EH (cell line): ENCODE measurements around the gene KCNH3.
A peak's percentile ranks its signal among the peaks of the same experiment; 100 is the strongest.
"Not testable (repeated sequence)": the region's sequence is repeated elsewhere in the genome, so short reads cannot be mapped to it uniquely, and the experiment has no call there.

Source experiments
- DNase-seq: peaks from one replicate; pipeline ENCODE4 v3.0.0-alpha.2; 2015; ENCODE audit warnings: low read depth

Gene KCNH3

GRCh38 chr12:49525942-49526341 lies 12.9 kb upstream of the KCNH3 start:
- DNase-seq = no peak

GRCh38 chr12:49527361-49528130 lies 11.3 kb upstream of the KCNH3 start:
- DNase-seq = no peak

GRCh38 chr12:49529414-49529813 lies 9.4 kb upstream of the KCNH3 start:
- DNase-seq = no peak

- DNase-seq = no peak
Measured at GRCh38 chr12:49531745-49532144, 7.1 kb upstream of the KCNH3 start.

- no peak for DNase-seq
Measured at GRCh38 chr12:49533331-49533730, 5.5 kb upstream of the KCNH3 start.

- DNase-seq = not testable (repeated sequence)
Measured at GRCh38 chr12:49534122-49534521, 4.7 kb upstream of the KCNH3 start.

GRCh38 chr12:49534731-49535278 lies 4.0 kb upstream of the KCNH3 start:
- no peak for DNase-seq

- peak; percentile 38 for DNase-seq
Measured at GRCh38 chr12:49535921-49536525, 2.8 kb upstream of the KCNH3 start.

- DNase-seq = no peak
Measured at GRCh38 chr12:49536526-49537071, 2.2 kb upstream of the KCNH3 start.

GRCh38 chr12:49537231-49537751 lies 1.5 kb upstream of the KCNH3 start:
- no peak for DNase-seq

GRCh38 chr12:49537752-49538509 lies 899 bp upstream of the KCNH3 start:
- DNase-seq = no peak

GRCh38 chr12:49539406-49540228 lies 787 bp downstream of the KCNH3 start:
- DNase-seq = no peak

GRCh38 chr12:49540229-49541139 lies 1.7 kb downstream of the KCNH3 start:
- DNase-seq = no peak

- no peak for DNase-seq
Measured at GRCh38 chr12:49541140-49541861, 2.5 kb downstream of the KCNH3 start.

GRCh38 chr12:49541911-49542505 lies 3.2 kb downstream of the KCNH3 start:
- DNase-seq = no peak

- no peak for DNase-seq
Measured at GRCh38 chr12:49542592-49543160, 3.8 kb downstream of the KCNH3 start.

GRCh38 chr12:49543221-49543913 lies 4.5 kb downstream of the KCNH3 start:
- DNase-seq = no peak
